DMS153 (cell line): ENCODE data around the gene FIBP.
"Not testable (repeated sequence)": the region's sequence is repeated elsewhere in the genome, so short reads cannot be mapped to it uniquely, and the experiment has no call there.

Source experiments
- DNase-seq: peaks from one replicate; lab custom pipeline; 2025; lab: John Stamatoyannopoulos, UW

FIBP gene

GRCh38 chr11:65915101-65915820 lies 27.0 kb upstream of the FIBP start:
- no peak for DNase-seq

- no peak for DNase-seq
Measured at GRCh38 chr11:65912845-65913244, 24.6 kb upstream of the FIBP start.

GRCh38 chr11:65911682-65912568 lies 23.7 kb upstream of the FIBP start:
- peak; percentile 57 for DNase-seq

GRCh38 chr11:65907878-65908277 lies 19.6 kb upstream of the FIBP start:
- DNase-seq = no peak

DNA sequence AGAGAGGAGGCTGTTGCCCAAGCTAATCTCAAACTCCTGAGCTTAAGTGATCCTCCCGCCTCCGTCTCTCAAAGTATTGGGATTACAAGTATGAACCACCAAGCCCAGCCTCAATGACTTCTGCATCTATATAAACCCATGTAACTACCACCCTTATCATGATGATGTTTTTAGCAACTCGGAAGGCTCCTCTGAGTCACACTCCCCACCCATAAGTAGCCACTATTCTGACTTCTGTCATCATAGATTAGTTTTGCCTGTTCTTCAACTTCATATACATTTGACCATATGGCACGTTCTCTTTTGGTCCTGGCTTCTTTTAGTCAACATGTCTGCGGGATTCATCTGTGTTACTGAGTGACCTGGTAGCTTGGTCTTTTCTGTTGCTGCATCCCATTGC lies 18.3 kb upstream of the FIBP start:
- DNase-seq = no peak

GRCh38 chr11:65903715-65904114 lies 15.4 kb upstream of the FIBP start:
- no peak for DNase-seq

GRCh38 chr11:65903068-65903481 lies 14.8 kb upstream of the FIBP start:
- DNase-seq = no peak

GRCh38 chr11:65900899-65901180 lies 12.6 kb upstream of the FIBP start:
- DNase-seq = no peak

- DNase-seq = peak; percentile 52
Measured at GRCh38 chr11:65900125-65900898, 12.0 kb upstream of the FIBP start, which contains the start of gene FOSL1. Gene FOSL1, minus strand, starts transcription at chr11:65900388. Its CDS starts 49 bp downstream, at chr11:65900339.

GRCh38 chr11:65899356-65900124 lies 11.3 kb upstream of the FIBP start:
- DNase-seq = no peak

DNA sequence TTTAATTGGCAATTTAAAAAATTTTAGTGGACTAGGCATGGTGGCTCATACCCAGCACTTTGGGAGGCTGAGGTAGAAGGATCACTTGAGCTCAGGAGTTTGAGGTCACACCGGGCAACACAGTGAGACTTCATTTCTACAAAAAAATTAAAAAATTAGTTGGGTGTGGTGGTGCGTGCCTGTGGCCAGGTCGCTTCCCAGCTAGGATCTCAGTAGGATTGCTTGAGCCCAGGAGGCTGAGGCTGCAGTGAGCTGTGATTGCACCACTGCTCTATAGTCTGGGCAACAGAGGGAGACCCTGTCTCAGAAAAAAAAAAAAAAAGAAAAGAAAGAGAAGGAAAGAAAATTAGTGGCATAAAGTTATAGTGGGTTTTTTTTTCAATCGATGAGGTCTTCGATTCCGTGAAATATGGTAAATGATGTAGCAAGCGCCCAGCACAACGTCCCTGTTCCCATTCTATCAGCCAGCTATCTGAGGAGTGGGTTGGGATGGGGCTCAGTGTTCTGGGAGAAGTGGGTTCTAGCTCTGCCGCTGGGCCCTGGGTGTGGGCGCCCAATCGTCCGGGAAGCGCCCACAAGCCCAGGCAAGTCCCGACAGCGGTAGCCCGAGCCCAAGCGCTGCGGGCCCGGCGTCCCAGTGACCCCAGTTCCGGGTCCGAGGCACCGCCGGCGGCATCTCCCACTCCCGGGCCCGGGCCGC lies 10.5 kb upstream of the FIBP start:
- DNase-seq = no peak

DNA sequence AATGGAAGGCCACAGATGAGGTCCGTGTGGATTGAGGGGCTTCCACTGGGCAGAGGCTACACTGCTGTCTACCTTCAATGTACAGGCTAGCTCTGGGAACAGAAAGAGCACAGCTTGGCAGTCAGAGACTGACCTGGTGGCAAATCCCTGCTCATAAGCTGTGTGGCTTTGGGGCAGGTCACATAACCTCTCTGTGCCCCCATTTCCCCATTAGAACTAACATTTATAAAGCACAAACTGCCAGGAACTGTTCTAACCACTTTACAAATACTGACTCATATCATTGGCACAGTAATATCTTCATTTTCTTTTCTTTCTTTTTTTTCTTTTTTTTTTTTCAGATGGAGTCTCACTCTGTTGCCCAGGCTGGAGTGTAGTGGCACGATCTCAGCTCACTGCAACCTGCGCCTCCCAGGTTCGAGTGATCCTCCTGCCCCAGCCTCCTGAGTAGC lies 8.8 kb upstream of the FIBP start:
- no peak for DNase-seq

DNA sequence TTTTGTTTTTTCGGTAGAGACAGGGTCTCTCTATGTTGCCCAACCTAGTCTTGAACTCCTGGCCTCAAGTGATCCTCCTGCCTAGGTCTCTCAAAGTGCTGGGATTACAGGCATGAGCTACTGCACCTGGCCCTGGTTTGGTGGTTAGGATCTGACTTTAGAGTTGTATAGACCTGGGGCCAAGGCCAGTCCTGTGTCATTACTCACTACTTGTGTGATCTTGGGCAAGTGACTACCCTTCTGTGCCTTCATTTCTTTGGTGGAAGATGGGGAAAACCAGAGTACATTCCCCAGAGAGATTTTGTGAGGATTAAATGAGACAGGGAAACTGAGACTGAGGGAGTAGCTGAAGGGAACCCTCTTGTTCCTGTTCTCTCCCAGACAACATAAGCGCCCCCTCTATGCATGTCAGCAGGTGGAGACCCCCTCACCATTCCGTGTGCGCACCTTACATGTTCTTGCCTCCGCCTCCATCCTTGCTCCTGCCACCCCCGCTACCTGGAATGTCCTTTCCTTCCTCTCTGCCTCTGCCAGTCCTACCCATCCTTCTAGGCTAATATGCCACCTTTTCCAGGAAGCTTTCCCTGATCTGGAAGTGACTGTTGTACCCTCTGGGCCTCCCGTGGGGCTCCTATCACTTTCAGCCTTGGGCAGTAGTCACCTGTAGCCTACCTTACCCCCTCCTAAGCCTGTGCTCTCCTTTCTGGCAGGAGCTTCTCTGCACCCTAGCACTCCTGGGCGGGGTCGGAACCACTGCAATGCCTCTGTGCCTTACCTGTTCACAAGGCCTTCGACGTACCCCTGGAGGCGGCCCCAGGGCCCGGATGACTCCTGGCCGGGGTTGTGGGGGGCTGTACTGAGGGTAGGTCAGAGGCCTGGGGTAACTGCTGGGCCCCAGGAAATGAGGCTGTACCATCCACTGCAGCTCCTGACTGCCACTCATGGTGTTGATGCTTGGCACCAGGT lies 8.0 kb upstream of the FIBP start:
- no peak for DNase-seq

- DNase-seq = no peak
Measured at GRCh38 chr11:65895482-65895981, 7.3 kb upstream of the FIBP start.

- DNase-seq = no peak
Measured at GRCh38 chr11:65894034-65894591, 5.8 kb upstream of the FIBP start.

- DNase-seq = no peak
Measured at GRCh38 chr11:65892661-65893317, 4.5 kb upstream of the FIBP start.

GRCh38 chr11:65892137-65892540 lies 3.9 kb upstream of the FIBP start:
- not testable (repeated sequence) for DNase-seq

- no peak for DNase-seq
Measured at GRCh38 chr11:65891219-65892136, 3.2 kb upstream of the FIBP start.
